IMR-90 (cell line): ENCODE measurements around the gene LDLRAD1. TPM values are rescaled to one million over a fixed set of nuclear protein-coding genes. Genes with fewer than 3 reads are reported as not detected.
A peak's percentile ranks its signal among the peaks of the same experiment; 100 is the strongest.

Experiments
- ATAC-seq: fragments of 200-7000 bp; cut with Tn5 transposase; 2 replicates; pipeline ENCODE4 v1.9.1; 2020; ENCODE audit warnings: low read depth, mild to moderate bottlenecking, moderate library complexity
- Bru-seq: library from RNA; stranded (reverse); fragments of 400-500 nt; gene quantifications from one replicate; lab custom pipeline; 2021; lab: Mats Ljungman, UMichigan
- BruChase-seq, 2 experiments: library from RNA; stranded (reverse); fragments of 400-500 nt; gene quantifications; one replicate each; lab custom pipeline; 2021; lab: Mats Ljungman, UMichigan
- BruUV-seq: library from RNA; stranded (reverse); fragments of 400-500 nt; replicated peaks from 2 replicates; lab custom pipeline; 2021; lab: Mats Ljungman, UMichigan
- CTCF ChIA-PET: fragments of 300-600 bp; formaldehyde crosslinking; extraction: SDS; loops from one replicate; lab custom pipeline; 2021; ENCODE audit warnings: antibody characterized with exemption; lab: Yijun Ruan, JAX
- POLR2A ChIA-PET: fragments of 300-600 bp; sonication (Branson Sonifier 250); formaldehyde crosslinking; loops from one replicate; lab custom pipeline; 2022; ENCODE audit warnings: antibody characterized with exemption; ENCODE audit not compliant: unreplicated experiment; lab: Charles Lee
- DNase-seq: peaks from one replicate; pipeline ENCODE4 v3.0.0; 2013
- H2AFZ ChIP-seq: replicated peaks from 2 replicates; pipeline ENCODE3; 2013; ENCODE audit warnings: low read length, mild to moderate bottlenecking; ENCODE audit not compliant: poor library complexity
- H2AK5ac ChIP-seq: 2 replicates; pipeline ENCODE4 v1.6.1; 2013; ENCODE audit warnings: low read depth, low read length, inconsistent platforms
- H2AK9ac ChIP-seq: replicated peaks from 2 replicates; pipeline ENCODE3; 2013; ENCODE audit warnings: mild to moderate bottlenecking, low read depth, low read length, moderate library complexity; ENCODE audit not compliant: poor library complexity
- H2BK120ac ChIP-seq: 2 replicates; pipeline ENCODE4 v1.6.1; 2013; ENCODE audit warnings: low read depth, low read length, inconsistent platforms
- H2BK15ac ChIP-seq: 3 replicates; pipeline ENCODE4 v1.6.1; 2013; ENCODE audit warnings: low read depth, low read length, inconsistent platforms
- H2BK20ac ChIP-seq: 2 replicates; pipeline ENCODE4 v1.6.1; 2013; ENCODE audit warnings: low read depth, mild to moderate bottlenecking, inconsistent platforms, low read length, moderate library complexity
- H2BK5ac ChIP-seq: 2 replicates; pipeline ENCODE4 v1.6.1; 2013; ENCODE audit warnings: mild to moderate bottlenecking, low read depth, low read length, inconsistent platforms; ENCODE audit not compliant: poor library complexity, severe bottlenecking
- H3K14ac ChIP-seq: replicated peaks from 2 replicates; pipeline ENCODE4 v1.6.1; 2013; ENCODE audit warnings: low read depth, low read length, inconsistent platforms
- H3K18ac ChIP-seq: 2 replicates; pipeline ENCODE4 v1.6.1; 2013; ENCODE audit warnings: low read depth, low read length, control low read depth
- H3K23ac ChIP-seq: 2 replicates; pipeline ENCODE4 v1.6.1; 2013; ENCODE audit warnings: low read depth, low read length, inconsistent platforms
- H3K27ac ChIP-seq: 2 replicates; pipeline ENCODE4 v1.5.1; 2013; ENCODE audit warnings: mild to moderate bottlenecking, control low read depth, low read length; ENCODE audit not compliant: insufficient read depth
- H3K27me3 ChIP-seq: 2 replicates; pipeline ENCODE4 v1.6.1; 2013; ENCODE audit warnings: low read length; ENCODE audit not compliant: control insufficient read depth, insufficient read depth
- H3K36me3 ChIP-seq: 2 replicates; pipeline ENCODE4 v1.6.1; 2013; ENCODE audit warnings: low read length, mixed read lengths; ENCODE audit not compliant: control insufficient read depth, insufficient read depth
- H3K4ac ChIP-seq: 2 replicates; pipeline ENCODE4 v1.6.1; 2013; ENCODE audit warnings: low read depth, low read length, inconsistent platforms
- H3K4me1 ChIP-seq: 2 replicates; pipeline ENCODE4 v1.6.1; 2013; ENCODE audit warnings: low read length, mixed read lengths; ENCODE audit not compliant: control insufficient read depth, insufficient read depth
- H3K4me2 ChIP-seq: 2 replicates; pipeline ENCODE4 v1.6.1; 2013; ENCODE audit warnings: low read depth, mild to moderate bottlenecking, control low read depth, low read length, moderate library complexity
- H3K4me3 ChIP-seq: 2 replicates; pipeline ENCODE4 v1.5.1; 2013; ENCODE audit warnings: low read depth, mild to moderate bottlenecking, control low read depth, low read length, moderate library complexity; ENCODE audit not compliant: insufficient read depth
- H3K56ac ChIP-seq: 2 replicates; pipeline ENCODE4 v1.6.1; 2013; ENCODE audit warnings: low read length, inconsistent platforms; ENCODE audit not compliant: insufficient read depth; ENCODE audit errors: extremely low read depth
- H3K79me1 ChIP-seq, 2 experiments: 2 replicates each; pipeline ENCODE4 v1.6.1; 2013; ENCODE audit warnings: low read length in 2 of 2, inconsistent platforms in 1 of 2, low read depth in 1 of 2
- H3K9ac ChIP-seq: 2 replicates; pipeline ENCODE4 v1.6.1; 2013; ENCODE audit warnings: low read depth, low read length, control low read depth
- H3K9me1 ChIP-seq: 2 replicates; pipeline ENCODE4 v1.6.1; 2013; ENCODE audit warnings: low read length, inconsistent platforms; ENCODE audit not compliant: insufficient read depth
- H3K9me3 ChIP-seq: 2 replicates; pipeline ENCODE4 v1.6.1; 2013; ENCODE audit warnings: low read length; ENCODE audit not compliant: control insufficient read depth, insufficient read depth
- H4K20me1 ChIP-seq: 2 replicates; pipeline ENCODE4 v1.6.1; 2013; ENCODE audit warnings: low read length, inconsistent platforms; ENCODE audit not compliant: insufficient read depth
- H4K5ac ChIP-seq: 2 replicates; pipeline ENCODE4 v1.6.1; 2013; ENCODE audit warnings: mild to moderate bottlenecking, low read depth, low read length, control low read depth
- H4K8ac ChIP-seq, 2 experiments: 2 replicates each; pipeline ENCODE4 v1.6.1; 2013; ENCODE audit warnings: low read depth in 2 of 2, low read length in 2 of 2, control low read depth in 1 of 2, inconsistent platforms in 1 of 2
- H4K91ac ChIP-seq: 2 replicates; pipeline ENCODE4 v1.6.1; 2013; ENCODE audit warnings: low read depth, low read length, inconsistent platforms; ENCODE audit not compliant: insufficient read depth
- BHLHE40 ChIP-seq: fragments of 150-350 bp; IDR thresholded peaks from 2 replicates; pipeline ENCODE4 v1.6.1; 2016; ENCODE audit warnings: mild to moderate bottlenecking, low read depth, low read length
- CEBPB ChIP-seq: IDR thresholded peaks from 2 replicates; pipeline ENCODE4 v1.6.1; 2012; ENCODE audit warnings: low read depth, low read length, improper control_type of control experiment
- CHD1 ChIP-seq: IDR thresholded peaks from 2 replicates; pipeline ENCODE4 v1.6.1; 2012; ENCODE audit warnings: low read depth, low read length, improper control_type of control experiment
- ELK1 ChIP-seq: fragments of 150-350 bp; IDR thresholded peaks from 2 replicates; pipeline ENCODE4 v1.6.1; 2016; ENCODE audit warnings: low read depth, mild to moderate bottlenecking, low read length, moderate library complexity, borderline replicate concordance
- FOS ChIP-seq: fragments of 150-350 bp; IDR thresholded peaks from 2 replicates; pipeline ENCODE4 v1.6.1; 2016; ENCODE audit warnings: low read depth, low read length
- MAZ ChIP-seq: IDR thresholded peaks from 2 replicates; pipeline ENCODE4 v1.6.1; 2012; ENCODE audit warnings: low read depth, mild to moderate bottlenecking, low read length, improper control_type of control experiment, moderate library complexity, borderline replicate concordance
- MXI1 ChIP-seq: IDR thresholded peaks from 2 replicates; pipeline ENCODE4 v1.6.1; 2012; ENCODE audit warnings: low read depth, mild to moderate bottlenecking, low read length, moderate library complexity, borderline replicate concordance
- NFE2L2 ChIP-seq: fragments of 150-350 bp; IDR thresholded peaks from 2 replicates; pipeline ENCODE4 v1.6.1; 2016; ENCODE audit warnings: low read depth, mild to moderate bottlenecking, low read length
- POLR2A ChIP-seq: IDR thresholded peaks from 2 replicates; pipeline ENCODE4 v1.6.1; 2012; ENCODE audit warnings: mild to moderate bottlenecking, low read depth, low read length
- RAD21 ChIP-seq: IDR thresholded peaks from 2 replicates; pipeline ENCODE4 v1.6.1; 2012; ENCODE audit warnings: low read length, improper control_type of control experiment
- RCOR1 ChIP-seq: IDR thresholded peaks from 2 replicates; pipeline ENCODE4 v1.6.1; 2012; ENCODE audit warnings: mild to moderate bottlenecking, low read length, improper control_type of control experiment; ENCODE audit not compliant: insufficient replicate concordance
- RFX5 ChIP-seq: IDR thresholded peaks from 2 replicates; pipeline ENCODE4 v1.8.0; 2012; ENCODE audit warnings: low read depth, mild to moderate bottlenecking, low read length, moderate library complexity
- SMC3 ChIP-seq: fragments of 150-350 bp; IDR thresholded peaks from 2 replicates; pipeline ENCODE4 v1.6.1; 2016; ENCODE audit warnings: low read depth, mild to moderate bottlenecking, antibody characterized with exemption, low read length, moderate library complexity
- WGBS, 2 experiments: methylation state at CpG; one replicate each; pipeline versions ENCODE4 v1.1.5 to v1.1.7; 2013; ENCODE audit warnings: missing lambda C conversion rate in 2 of 2; ENCODE audit not compliant: insufficient read length in 1 of 2; ENCODE audit errors: extremely low coverage in 2 of 2; 5-methylcytosine and 5-hydroxymethylcytosine counted together
- dilution Hi-C: fragments of 300-500 bp; cut with HindIII; formaldehyde crosslinking; loops from one replicate; pipeline ENCODE4 v1.14.3; 2018; ENCODE audit warnings: low sequenced_read_pairs; ENCODE audit not compliant: unreplicated experiment
- in situ Hi-C: fragments of 300-500 bp; cut with MboI; formaldehyde crosslinking; loops from 3 replicates; pipeline ENCODE4 v1.14.3; 2019; ENCODE audit warnings: low sequenced_read_pairs, inconsistent platforms, mixed read lengths
- intact Hi-C: fragments of 100-400 bp; cut with micrococcal nuclease; formaldehyde crosslinking; loops from 2 replicates; pipeline ENCODE4 v1.10.0; 2022
- long read RNA-seq: library from polyadenylated mRNA; unstranded; transcript quantifications from one replicate; pipeline ENCODE4 v2.0.0, GENCODE V29; 2021; ENCODE audit not compliant: unreplicated experiment
- polyA plus RNA-seq, 3 experiments: library from polyadenylated mRNA; depleted of rRNA; stranded (reverse); fragments of >200 nt; gene quantifications; 2 replicates each; pipeline ENCODE4 v1.2.3, GENCODE V29; 2012; ENCODE audit warnings: low replicate concordance in 1 of 3
- total RNA-seq: library from RNA; depleted of rRNA; stranded (reverse); fragments of >200 nt; gene quantifications from 2 replicates; pipeline ENCODE4 v1.2.3, GENCODE V29; 2012; rRNA removed
- TF ChIP-seq, protein P1 (sequence below): conservative IDR thresholded peaks from 2 replicates; pipeline ENCODE4 v1.5.1; 2012; ENCODE audit warnings: mild to moderate bottlenecking, low read depth, low read length, improper control_type of control experiment
- TF ChIP-seq, protein P2 (sequence below): fragments of 150-350 bp; IDR thresholded peaks from 2 replicates; pipeline ENCODE4 v1.6.1; 2017; ENCODE audit warnings: mild to moderate bottlenecking, antibody characterized with exemption, low read length, low read depth

LDLRAD1 gene
- total RNA-seq (not detected in 2 replicates), polyA plus RNA-seq (2012; rRNA removed) (not detected in 2 replicates), Bru-seq, nascent RNA (not detected), BruChase-seq, experiment 1, labeled RNA remaining after a 6-hour chase (percentile 11 among the genes with signal in this experiment), BruChase-seq, experiment 2, labeled RNA remaining after a 2-hour chase (not detected)
- polyA plus RNA-seq (2012; cell fraction: cytosol; rRNA removed): not detected in 2 replicates
- not detected in 2 replicates for polyA plus RNA-seq (2012; cell fraction: nucleus; rRNA removed; ENCODE audit: low replicate concordance)
- long read RNA-seq: 0 reads

DNA sequence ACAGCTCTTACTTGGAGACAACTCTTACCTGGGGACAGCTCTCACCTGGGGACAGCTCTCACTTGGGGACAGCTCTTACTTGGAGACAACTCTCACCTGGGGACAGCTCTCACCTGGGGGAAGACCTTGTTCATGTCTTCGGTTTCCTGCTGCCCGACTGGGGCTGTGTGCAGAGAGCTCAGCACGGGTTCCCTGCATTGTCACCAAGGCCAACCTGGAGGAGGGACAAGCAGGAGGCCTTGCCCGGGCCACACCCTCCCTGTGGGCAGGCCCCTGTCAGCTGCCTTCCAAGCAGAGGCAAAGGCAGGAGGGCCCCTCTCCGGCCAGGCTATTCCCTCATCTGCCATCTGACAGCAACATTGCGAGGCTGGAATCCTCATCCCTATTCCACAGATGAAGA lies at the start of gene LDLRAD1:
LDLRAD1 (minus strand) TSS at position 208 of the 400 bp plus-strand sequence; CDS start at position 134, 74 bp downstream.
- peaks cover 41% of the 10 kb centered on the region for H3K27me3 ChIP-seq
- peaks cover 3% of the 10 kb centered on the region; the same call in 1 of the 2 replicates for H3K4me1 ChIP-seq
- H2AFZ ChIP-seq: peak within 1 kb of the TSS; percentile 40
- no peak within 1 kb of the TSS for H3K9ac ChIP-seq
- H2BK120ac ChIP-seq: no peak within 1 kb of the TSS
- no peak within 1 kb of the TSS for H3K4me3 ChIP-seq
- no peak within 1 kb of the TSS for H2BK20ac ChIP-seq
- no peak within 1 kb of the TSS for H2BK5ac ChIP-seq
- no peaks in the 10 kb centered on the region for H3K36me3 ChIP-seq
- BruUV-seq: no TSS peak
- H3K79me1 ChIP-seq: no peaks in the 10 kb centered on the region
- no peak within 1 kb of the TSS for H3K27ac ChIP-seq
- no peak for DNase-seq
- in situ Hi-C loops: no loop called here
- H4K91ac ChIP-seq: no peak within 1 kb of the TSS
- H3K9me3 ChIP-seq: no peaks in the 10 kb centered on the region
- ChIA-PET POLR2A (no interaction called here), CTCF (no interaction called here)
- H3K56ac ChIP-seq: no peak within 1 kb of the TSS
- 24% methylated on average over 3 of the region's 6 CpGs; no CpG with 5 or more reads in 1 of the 2 experiments for WGBS, 2 experiments
- no peak within 1 kb of the TSS for H3K4me2 ChIP-seq
- H4K8ac ChIP-seq: no peak within 1 kb of the TSS
- intact Hi-C loops: no loop called here
- 0 out of 2 replicates have a peak, but pooled peaks have one; percentile 18 for ATAC-seq
- H3K4ac ChIP-seq: no peak within 1 kb of the TSS
- peak within 1 kb of the TSS; percentile 39 for H2AK9ac ChIP-seq
- no peak within 1 kb of the TSS for H2BK15ac ChIP-seq
- no peak within 1 kb of the TSS for H4K5ac ChIP-seq
- peaks cover 4% of the 10 kb centered on the region; the same call in 1 of the 2 replicates for H3K9me1 ChIP-seq
- no peak within 1 kb of the TSS for H2AK5ac ChIP-seq
- no peak within 1 kb of the TSS for H3K18ac ChIP-seq
- no peak within 1 kb of the TSS for H3K14ac ChIP-seq
- dilution Hi-C loops: no loop called here
- H3K23ac ChIP-seq: no peak within 1 kb of the TSS
- 0 out of 2 replicates have a peak, but pooled peaks cover 5% of the 10 kb centered on the region for H4K20me1 ChIP-seq
- TF ChIP-seq MAZ (no peak), MXI1 (no peak), CEBPB (no peak), RCOR1 (no peak), RFX5 (no peak), RAD21 (no peak), ELK1 (no peak), NFE2L2 (no peak), POLR2A (no peak), CHD1 (no peak), BHLHE40 (no peak), FOS (no peak), SMC3 (no peak)
- TF ChIP-seq, protein P1, sequence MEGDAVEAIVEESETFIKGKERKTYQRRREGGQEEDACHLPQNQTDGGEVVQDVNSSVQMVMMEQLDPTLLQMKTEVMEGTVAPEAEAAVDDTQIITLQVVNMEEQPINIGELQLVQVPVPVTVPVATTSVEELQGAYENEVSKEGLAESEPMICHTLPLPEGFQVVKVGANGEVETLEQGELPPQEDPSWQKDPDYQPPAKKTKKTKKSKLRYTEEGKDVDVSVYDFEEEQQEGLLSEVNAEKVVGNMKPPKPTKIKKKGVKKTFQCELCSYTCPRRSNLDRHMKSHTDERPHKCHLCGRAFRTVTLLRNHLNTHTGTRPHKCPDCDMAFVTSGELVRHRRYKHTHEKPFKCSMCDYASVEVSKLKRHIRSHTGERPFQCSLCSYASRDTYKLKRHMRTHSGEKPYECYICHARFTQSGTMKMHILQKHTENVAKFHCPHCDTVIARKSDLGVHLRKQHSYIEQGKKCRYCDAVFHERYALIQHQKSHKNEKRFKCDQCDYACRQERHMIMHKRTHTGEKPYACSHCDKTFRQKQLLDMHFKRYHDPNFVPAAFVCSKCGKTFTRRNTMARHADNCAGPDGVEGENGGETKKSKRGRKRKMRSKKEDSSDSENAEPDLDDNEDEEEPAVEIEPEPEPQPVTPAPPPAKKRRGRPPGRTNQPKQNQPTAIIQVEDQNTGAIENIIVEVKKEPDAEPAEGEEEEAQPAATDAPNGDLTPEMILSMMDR: no peak
- TF ChIP-seq, protein P2, sequence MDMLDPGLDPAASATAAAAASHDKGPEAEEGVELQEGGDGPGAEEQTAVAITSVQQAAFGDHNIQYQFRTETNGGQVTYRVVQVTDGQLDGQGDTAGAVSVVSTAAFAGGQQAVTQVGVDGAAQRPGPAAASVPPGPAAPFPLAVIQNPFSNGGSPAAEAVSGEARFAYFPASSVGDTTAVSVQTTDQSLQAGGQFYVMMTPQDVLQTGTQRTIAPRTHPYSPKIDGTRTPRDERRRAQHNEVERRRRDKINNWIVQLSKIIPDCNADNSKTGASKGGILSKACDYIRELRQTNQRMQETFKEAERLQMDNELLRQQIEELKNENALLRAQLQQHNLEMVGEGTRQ: no peak
